H1 (cell line): Measurements from ENCODE around the gene LOXL1. TPM values are rescaled to one million over a fixed set of nuclear protein-coding genes. Genes with fewer than 3 reads are reported as not detected.

Experiments used
- CTCF ChIA-PET: fragments of 300-600 bp; sonication (Branson Sonifier 250); formaldehyde crosslinking; loops from one replicate; lab custom pipeline; 2021; ENCODE audit not compliant: partially characterized antibody; lab: Charles Lee
- POLR2A ChIA-PET: fragments of 300-600 bp; sonication (Branson Sonifier 250); formaldehyde crosslinking; loops from one replicate; lab custom pipeline; 2021; ENCODE audit warnings: inconsistent platforms; ENCODE audit not compliant: partially characterized antibody; lab: Charles Lee
- DNase-seq, 2 experiments: peaks; one replicate each; pipeline versions ENCODE4 v3.0.0 to v3.0.0-alpha.2; 2010 to 2022; ENCODE audit warnings: low spot score in 2 of 2, low read depth in 1 of 2, mixed read lengths in 1 of 2
- FAIRE-seq: peaks from 2 replicates; lab custom pipeline; 2011; peaks lifted over from hg19 to GRCh38; lab: Jason Lieb, UNC
- H2AFZ ChIP-seq: 2 replicates; pipeline ENCODE4 v1.8.1; 2012; ENCODE audit warnings: low read length, inconsistent platforms
- H2AK5ac ChIP-seq: 2 replicates; pipeline ENCODE4 v1.6.1; 2013; ENCODE audit warnings: low read depth, low read length
- H2BK120ac ChIP-seq: replicated peaks from 2 replicates; pipeline ENCODE3; 2013; ENCODE audit warnings: low read depth, low read length, inconsistent platforms
- H2BK12ac ChIP-seq: 2 replicates; pipeline ENCODE4 v1.6.1; 2013; ENCODE audit warnings: low read depth, low read length
- H2BK15ac ChIP-seq: 2 replicates; pipeline ENCODE4 v1.6.1; 2013; ENCODE audit warnings: low read length
- H2BK20ac ChIP-seq: 2 replicates; pipeline ENCODE4 v1.6.1; 2013; ENCODE audit warnings: low read length
- H2BK5ac ChIP-seq: 2 replicates; pipeline ENCODE4 v1.6.1; 2013; ENCODE audit warnings: low read depth, low read length
- H3K14ac ChIP-seq: 2 replicates; pipeline ENCODE4 v1.6.1; 2013; ENCODE audit warnings: inconsistent platforms; ENCODE audit not compliant: insufficient read length
- H3K18ac ChIP-seq: 2 replicates; pipeline ENCODE4 v1.6.1; 2013; ENCODE audit warnings: low read length; ENCODE audit errors: extremely low read depth
- H3K23ac ChIP-seq: 2 replicates; pipeline ENCODE4 v1.6.1; 2013; ENCODE audit warnings: inconsistent platforms; ENCODE audit not compliant: insufficient read length
- H3K23me2 ChIP-seq: 2 replicates; pipeline ENCODE4 v1.6.1; 2013; ENCODE audit warnings: low read depth, low read length
- H3K27ac ChIP-seq: 2 replicates; pipeline ENCODE4 v1.6.1; 2011; ENCODE audit warnings: low read depth, low read length, inconsistent platforms
- H3K27me3 ChIP-seq, 4 experiments: replicated peaks in 1 of 4; 1 replicate in 1 of 4; 2 replicates in 3 of 4; pipeline versions ENCODE4 v1.6.1 to v1.8.1; 2011 to 2013; ENCODE audit warnings: low read length in 3 of 4, mild to moderate bottlenecking in 3 of 4, inconsistent platforms in 2 of 4, mixed read lengths in 2 of 4, moderate library complexity in 1 of 4; ENCODE audit not compliant: control insufficient read depth in 3 of 4, insufficient read depth in 3 of 4; ENCODE audit errors: extremely low read depth in 1 of 4
- H3K36me3 ChIP-seq, 4 experiments: 2 replicates each; pipeline versions ENCODE4 v1.6.1 to v1.8.1; 2011 to 2013; ENCODE audit warnings: mild to moderate bottlenecking in 4 of 4, low read length in 3 of 4, moderate library complexity in 2 of 4, control low read depth in 1 of 4, inconsistent platforms in 1 of 4; ENCODE audit not compliant: insufficient read depth in 4 of 4, control insufficient read depth in 2 of 4
- H3K4ac ChIP-seq: replicated peaks from 2 replicates; pipeline ENCODE3; 2013; ENCODE audit warnings: low read length, low read depth, mixed read lengths, inconsistent platforms; ENCODE audit not compliant: insufficient read length
- H3K4me1 ChIP-seq, 4 experiments: replicated peaks in 1 of 4; 1 replicate in 1 of 4; 2 replicates in 3 of 4; pipeline versions ENCODE4 v1.6.1 to v1.8.1; 2011 to 2013; ENCODE audit warnings: low read length in 3 of 4, inconsistent platforms in 2 of 4, mixed read lengths in 1 of 4; ENCODE audit not compliant: insufficient read depth in 4 of 4, control insufficient read depth in 3 of 4
- H3K4me2 ChIP-seq, 2 experiments: 2 replicates each; pipeline versions ENCODE4 v1.6.1 to v1.8.1; 2011 to 2013; ENCODE audit warnings: low read depth in 2 of 2, low read length in 2 of 2, control low read depth in 1 of 2, inconsistent platforms in 1 of 2, mild to moderate bottlenecking in 1 of 2; ENCODE audit not compliant: insufficient read depth in 1 of 2
- H3K4me3 ChIP-seq, 4 experiments: fragments of 200-600, 300-600 bp in 1 of 4; sonication (generic), shearing (Covaris generic), sonication (Bioruptor Twin) in 1 of 4; 2 replicates each; pipeline versions ENCODE4 v1.5.1 to v1.8.1; 2011 to 2016; ENCODE audit warnings: low read length in 4 of 4, low read depth in 3 of 4, control low read depth in 2 of 4, inconsistent platforms in 2 of 4, mild to moderate bottlenecking in 2 of 4, mixed read lengths in 1 of 4, moderate library complexity in 1 of 4; ENCODE audit not compliant: insufficient read depth in 2 of 4; ENCODE audit errors: extremely low read depth in 1 of 4
- H3K56ac ChIP-seq: replicated peaks from 2 replicates; pipeline ENCODE3; 2013; ENCODE audit warnings: low read depth, mild to moderate bottlenecking, mixed read lengths, low read length, inconsistent platforms; ENCODE audit not compliant: insufficient read length
- H3K79me1 ChIP-seq: 2 replicates; pipeline ENCODE4 v1.6.1; 2013; ENCODE audit warnings: low read depth, low read length, control low read depth
- H3K79me2 ChIP-seq, 2 experiments: 2 replicates each; pipeline versions ENCODE4 v1.6.1 to v1.8.1; 2012 to 2013; ENCODE audit warnings: low read length in 2 of 2, mild to moderate bottlenecking in 2 of 2, inconsistent platforms in 1 of 2; ENCODE audit not compliant: insufficient read depth in 2 of 2, control insufficient read depth in 1 of 2
- H3K9ac ChIP-seq, 4 experiments: replicated peaks in 1 of 4; 1 replicate in 1 of 4; 2 replicates in 3 of 4; pipeline versions ENCODE4 v1.6.1 to v1.8.1; 2011 to 2013; ENCODE audit warnings: low read depth in 3 of 4, low read length in 3 of 4, control low read depth in 2 of 4, mild to moderate bottlenecking in 2 of 4, moderate library complexity in 2 of 4, inconsistent platforms in 1 of 4; ENCODE audit errors: extremely low read depth in 1 of 4
- H3K9me3 ChIP-seq, 2 experiments: 2 replicates each; pipeline versions ENCODE4 v1.6.1 to v1.8.1; 2012 to 2013; ENCODE audit warnings: mild to moderate bottlenecking in 2 of 2, moderate library complexity in 2 of 2, control low read depth in 1 of 2, inconsistent platforms in 1 of 2, low read depth in 1 of 2, low read length in 1 of 2, mixed read lengths in 1 of 2; ENCODE audit not compliant: insufficient read depth in 2 of 2
- H4K20me1 ChIP-seq, 2 experiments: replicated peaks in 1 of 2; 2 replicates each; pipeline versions ENCODE3 to v1.8.1; 2011 to 2013; ENCODE audit warnings: inconsistent platforms in 2 of 2, low read length in 2 of 2, mild to moderate bottlenecking in 1 of 2; ENCODE audit not compliant: insufficient read depth in 2 of 2, control insufficient read depth in 1 of 2
- H4K5ac ChIP-seq: 2 replicates; pipeline ENCODE4 v1.6.1; 2013; ENCODE audit warnings: low read length, low read depth, mixed read lengths, inconsistent platforms; ENCODE audit not compliant: insufficient read length
- H4K8ac ChIP-seq: 2 replicates; pipeline ENCODE4 v1.8.0; 2013; ENCODE audit warnings: mild to moderate bottlenecking, moderate library complexity, low read length, inconsistent platforms; ENCODE audit not compliant: insufficient read depth; ENCODE audit errors: extremely low read depth
- H4K91ac ChIP-seq: replicated peaks from 2 replicates; pipeline ENCODE3; 2013; ENCODE audit warnings: low read length, mixed read lengths, inconsistent platforms; ENCODE audit not compliant: insufficient read length
- FOSL1 ChIP-seq: IDR thresholded peaks from 2 replicates; pipeline ENCODE4 v1.6.1; 2011; ENCODE audit warnings: mild to moderate bottlenecking, low read depth, low read length, moderate library complexity; ENCODE audit not compliant: insufficient read depth
- JUND ChIP-seq: IDR thresholded peaks from 2 replicates; pipeline ENCODE4 v1.6.1; 2011; ENCODE audit warnings: mild to moderate bottlenecking, improper control_type of control experiment, low read length
- NANOG ChIP-seq: IDR thresholded peaks from 2 replicates; pipeline ENCODE4 v1.6.1; 2011; ENCODE audit warnings: low read length, low read depth, mild to moderate bottlenecking, inconsistent platforms; ENCODE audit not compliant: insufficient read depth, poor library complexity, severe bottlenecking
- RBBP5 ChIP-seq: IDR thresholded peaks from 2 replicates; pipeline ENCODE4 v1.7.1; 2012; ENCODE audit warnings: low read depth, mild to moderate bottlenecking, inconsistent platforms, low read length, moderate library complexity, borderline replicate concordance
- SIN3A ChIP-seq, 2 experiments: IDR thresholded peaks in 1 of 2; conservative IDR thresholded peaks in 1 of 2; 2 replicates each; pipeline ENCODE4 v1.6.1; 2011 to 2012; ENCODE audit warnings: low read length in 2 of 2, improper control_type of control experiment in 1 of 2, low read depth in 1 of 2, mild to moderate bottlenecking in 1 of 2
- SP1 ChIP-seq: IDR thresholded peaks from 2 replicates; pipeline ENCODE4 v1.6.1; 2011; ENCODE audit warnings: low read depth, low read length
- SUZ12 ChIP-seq: fragments of 200-600 bp; sonication (generic); IDR thresholded peaks from 2 replicates; pipeline ENCODE4 v1.6.1; 2012; ENCODE audit warnings: mild to moderate bottlenecking, inconsistent platforms, low read length, moderate library complexity, mixed read lengths
- YY1 ChIP-seq: IDR thresholded peaks from 2 replicates; pipeline ENCODE4 v1.6.1; 2011; ENCODE audit warnings: low read depth, mild to moderate bottlenecking, low read length
- WGBS, 2 experiments: shearing (Covaris generic) in 1 of 2; methylation state at CpG; one replicate each; pipeline versions ENCODE4 v1.1.6 to v1.1.7; 2013 to 2015; ENCODE audit warnings: low lambda C conversion rate in 2 of 2, mixed read lengths in 2 of 2, inconsistent platforms in 1 of 2, low coverage in 1 of 2, missing lambda C conversion rate in 1 of 2; ENCODE audit not compliant: insufficient replicate concordance in 2 of 2, insufficient coverage in 1 of 2, insufficient read length in 1 of 2; ENCODE audit errors: extremely low coverage in 1 of 2, missing lambda C conversion rate in 1 of 2; 5-methylcytosine and 5-hydroxymethylcytosine counted together
- polyA plus RNA-seq, 7 experiments: library from polyadenylated mRNA; depleted of rRNA in 3 of 7; stranded (reverse) in 5 of 7; unstranded in 2 of 7; fragments of >200 nt in 5 of 7; fragments of 200-250 nt in 2 of 7; gene quantifications; 1 replicate in 5 of 7; 2 replicates in 1 of 7; 4 replicates in 1 of 7; pipeline versions ENCODE4 v1.2.1 to v1.2.3, GENCODE V29; 2011 to 2013; ENCODE audit warnings: missing spikeins in 2 of 7, mixed read lengths in 2 of 7
- total RNA-seq: library from RNA; stranded (reverse); fragmentation: NEBNext Ultra II Directional; extraction: Animal tissue kit (Norgen Biotek cat#: 25700); gene quantifications from 2 replicates; pipeline ENCODE4 v1.2.1, GENCODE V29; 2021
- TF ChIP-seq, protein P1 (sequence below): IDR thresholded peaks from 2 replicates; pipeline ENCODE4 v1.6.1; 2011; ENCODE audit warnings: low read length, improper control_type of control experiment
- TF ChIP-seq, protein P2 (sequence below): IDR thresholded peaks from 2 replicates; pipeline ENCODE4 v1.6.1; 2012; ENCODE audit warnings: inconsistent platforms

Gene LOXL1
- total and polyA plus RNA-seq, 2 of the 8 experiments (the other 6 are each of a cell fraction or from before 2014, with no cell fraction given) = 8.1 to 14.4 TPM

DNA sequence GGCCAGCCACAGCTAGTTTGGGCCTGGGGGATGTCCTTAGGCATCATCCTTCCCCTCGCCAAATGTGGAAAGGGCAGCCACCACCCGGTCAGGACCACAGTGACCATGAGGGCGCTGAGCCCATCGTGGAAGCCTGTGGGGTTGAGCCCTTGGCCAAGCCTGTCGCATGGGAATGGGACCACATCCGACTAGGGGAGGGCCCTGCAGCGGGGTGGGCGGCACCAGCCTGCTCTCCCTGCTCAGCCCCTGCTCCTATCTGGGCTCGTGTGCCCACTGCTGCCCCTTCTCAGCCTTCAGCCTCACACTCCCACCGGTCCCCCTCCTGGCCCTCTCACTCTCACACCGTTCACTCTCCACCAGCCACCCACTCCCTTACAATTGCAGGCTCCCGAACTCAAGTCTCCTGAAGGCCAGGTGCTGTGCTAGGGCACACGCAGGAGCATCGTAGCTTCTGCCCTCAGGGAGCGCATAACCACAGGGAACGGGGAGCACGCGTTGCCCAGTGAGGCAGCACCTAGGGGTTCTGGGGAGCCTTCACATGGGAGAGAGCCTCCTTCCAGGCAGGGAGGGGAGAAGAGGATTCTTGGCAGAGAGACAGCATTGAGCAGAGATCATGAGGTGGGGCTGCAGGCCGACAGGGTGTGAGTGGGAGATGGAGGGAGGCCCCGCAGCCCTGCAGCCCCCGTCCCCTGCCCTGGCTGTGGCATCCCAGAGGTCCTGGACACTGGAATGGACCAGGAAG lies 26.1 kb downstream of the LOXL1 start:
- peaks cover 6 to 16% (median 12%) of the 10 kb centered on the region in 4 experiments for H3K4me1 ChIP-seq
- no peak overlapping the region for H2BK120ac ChIP-seq
- ChIA-PET POLR2A (interaction anchor here (0.9 to 1.3 kb wide), 2 partner anchors 14 to 84 kb away, joined by 3 to 8 read pairs; no protein-coding TSS in a partner anchor), CTCF (interaction anchor here (0.8 to 7.0 kb wide), 13 partner anchors 8 to 423 kb away, joined by 3 to 55 read pairs (median 5); partner anchors contain the start of gene LOXL1)
- peak overlapping the region; percentile 35; the same call in 1 of the 2 replicates for H2BK5ac ChIP-seq
- no peak overlapping the region for H3K9ac ChIP-seq
- no peak overlapping the region for H3K56ac ChIP-seq
- H4K91ac ChIP-seq = no peak overlapping the region
- H3K14ac ChIP-seq = no peak overlapping the region
- no peaks in the 10 kb centered on the region for H3K79me2 ChIP-seq
- no peaks in the 10 kb centered on the region for H3K9me3 ChIP-seq
- no peaks in the 10 kb centered on the region for H4K20me1 ChIP-seq
- no peak overlapping the region for H3K4me2 ChIP-seq
- no peak overlapping the region for H3K4me3 ChIP-seq
- H3K18ac ChIP-seq = no peak overlapping the region
- H2BK20ac ChIP-seq = 0 out of 2 replicates have a peak overlapping the region, but pooled peaks have one; percentile 72
- no peak overlapping the region for H4K5ac ChIP-seq
- H3K27ac ChIP-seq = no peak overlapping the region
- H2BK12ac ChIP-seq = peak overlapping the region; percentile 93; the same call in 1 of the 2 replicates
- H2AK5ac ChIP-seq = 0 out of 2 replicates have a peak overlapping the region, but pooled peaks have one; percentile 11
- DNase-seq = peak in 1 of 2 experiments; percentile 55
- H3K23ac ChIP-seq = no peak overlapping the region
- TF ChIP-seq YY1 (no peak), NANOG (no peak), FOSL1 (no peak), RBBP5 (no peak), SUZ12 (no peak), JUND (no peak), SIN3A (conservative IDR thresholded peaks at IDR 0.05 in 1 of 2, IDR thresholded peaks at IDR 0.05 in 1 of 2; ENCODE audit: low read depth in 1 of 2, low read length in 2 of 2) (no peak), SP1 (no peak)
- TF ChIP-seq, protein P1, sequence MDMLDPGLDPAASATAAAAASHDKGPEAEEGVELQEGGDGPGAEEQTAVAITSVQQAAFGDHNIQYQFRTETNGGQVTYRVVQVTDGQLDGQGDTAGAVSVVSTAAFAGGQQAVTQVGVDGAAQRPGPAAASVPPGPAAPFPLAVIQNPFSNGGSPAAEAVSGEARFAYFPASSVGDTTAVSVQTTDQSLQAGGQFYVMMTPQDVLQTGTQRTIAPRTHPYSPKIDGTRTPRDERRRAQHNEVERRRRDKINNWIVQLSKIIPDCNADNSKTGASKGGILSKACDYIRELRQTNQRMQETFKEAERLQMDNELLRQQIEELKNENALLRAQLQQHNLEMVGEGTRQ = no peak
- TF ChIP-seq, protein P2, sequence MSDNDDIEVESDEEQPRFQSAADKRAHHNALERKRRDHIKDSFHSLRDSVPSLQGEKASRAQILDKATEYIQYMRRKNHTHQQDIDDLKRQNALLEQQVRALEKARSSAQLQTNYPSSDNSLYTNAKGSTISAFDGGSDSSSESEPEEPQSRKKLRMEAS = no peak
- no peak for FAIRE-seq
- no peak overlapping the region; the same call in 1 of the 2 replicates for H2AFZ ChIP-seq
- H2BK15ac ChIP-seq = peak overlapping the region; percentile 72; the same call in 1 of the 2 replicates
- no peaks in the 10 kb centered on the region for H3K79me1 ChIP-seq
- peak overlapping the region; percentile 62; the same call in 1 of the 2 replicates for H4K8ac ChIP-seq
- no peaks in the 10 kb centered on the region for H3K23me2 ChIP-seq
- WGBS, 2 experiments = 88% methylated on average over 19 of the region's 21 CpGs; no CpG with 5 or more reads in 1 of the 2 experiments
- H3K27me3 ChIP-seq = no peaks in the 10 kb centered on the region
- no peaks in the 10 kb centered on the region for H3K36me3 ChIP-seq
- H3K4ac ChIP-seq = peak overlapping the region; percentile 34
